HG03378 (cell line): Measurements from ENCODE around the gene DDT.
"Not testable (repeated sequence)": the region's sequence is repeated elsewhere in the genome, so short reads cannot be mapped to it uniquely, and the experiment has no call there.

Experiments used
- ATAC-seq: cut with Tn5 transposase; IDR thresholded peaks from one replicate; pipeline ENCODE4 v1.9.1; 2021; ENCODE audit warnings: mild to moderate bottlenecking, moderate library complexity; ENCODE audit not compliant: unreplicated experiment

DDT gene

GRCh38 chr22:23993080-23993479 is 18.8 kb upstream of the DDT start:
- not testable (repeated sequence) for ATAC-seq

GRCh38 chr22:23989583-23990244 is 15.5 kb upstream of the DDT start:
- ATAC-seq: not testable (repeated sequence)

GRCh38 chr22:23986538-23987178 is 12.4 kb upstream of the DDT start:
- not testable (repeated sequence) for ATAC-seq

GRCh38 chr22:23986089-23986488 is 11.8 kb upstream of the DDT start:
- ATAC-seq: not testable (repeated sequence)

DNA sequence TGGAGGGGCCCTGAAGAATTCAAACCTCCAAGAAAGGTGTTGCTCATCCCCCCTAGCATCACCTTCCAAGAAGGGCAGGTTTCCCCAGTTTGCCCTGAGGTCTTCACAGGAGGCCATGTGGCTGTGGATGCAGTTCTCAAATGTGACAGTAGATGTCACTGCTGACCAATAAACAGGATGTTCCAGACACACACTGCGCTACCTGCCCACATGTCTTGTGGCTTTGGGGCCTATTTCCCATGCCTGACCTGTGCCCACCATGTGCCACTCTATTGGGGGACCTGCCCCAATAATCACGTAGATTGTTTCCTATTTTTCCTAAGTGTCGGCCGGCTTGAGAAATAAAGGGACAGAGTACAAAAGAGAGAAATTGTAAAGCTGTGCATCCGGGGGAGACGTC is 10.2 kb upstream of the DDT start:
- no peak for ATAC-seq

DNA sequence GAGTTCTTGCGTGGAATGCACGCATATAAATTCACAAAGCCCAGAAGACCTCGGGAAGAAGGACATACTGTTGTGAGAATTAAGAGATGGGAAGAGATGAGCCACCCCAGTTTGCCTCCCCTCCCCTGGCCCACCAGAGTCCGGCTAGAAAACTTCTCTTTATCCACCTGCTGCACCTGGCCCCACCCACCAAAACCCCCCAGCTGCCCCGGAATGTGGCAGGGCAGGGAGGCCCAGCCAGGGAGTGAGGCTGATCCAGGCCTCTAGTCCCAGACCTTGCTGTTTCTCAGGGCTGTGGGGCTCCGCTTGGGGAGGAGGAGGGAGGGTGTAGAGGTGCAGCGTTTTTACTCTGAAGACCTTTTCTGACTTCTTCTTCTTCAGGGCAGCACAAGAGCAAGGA is 6.3 kb upstream of the DDT start:
- ATAC-seq: not testable (repeated sequence)

DNA sequence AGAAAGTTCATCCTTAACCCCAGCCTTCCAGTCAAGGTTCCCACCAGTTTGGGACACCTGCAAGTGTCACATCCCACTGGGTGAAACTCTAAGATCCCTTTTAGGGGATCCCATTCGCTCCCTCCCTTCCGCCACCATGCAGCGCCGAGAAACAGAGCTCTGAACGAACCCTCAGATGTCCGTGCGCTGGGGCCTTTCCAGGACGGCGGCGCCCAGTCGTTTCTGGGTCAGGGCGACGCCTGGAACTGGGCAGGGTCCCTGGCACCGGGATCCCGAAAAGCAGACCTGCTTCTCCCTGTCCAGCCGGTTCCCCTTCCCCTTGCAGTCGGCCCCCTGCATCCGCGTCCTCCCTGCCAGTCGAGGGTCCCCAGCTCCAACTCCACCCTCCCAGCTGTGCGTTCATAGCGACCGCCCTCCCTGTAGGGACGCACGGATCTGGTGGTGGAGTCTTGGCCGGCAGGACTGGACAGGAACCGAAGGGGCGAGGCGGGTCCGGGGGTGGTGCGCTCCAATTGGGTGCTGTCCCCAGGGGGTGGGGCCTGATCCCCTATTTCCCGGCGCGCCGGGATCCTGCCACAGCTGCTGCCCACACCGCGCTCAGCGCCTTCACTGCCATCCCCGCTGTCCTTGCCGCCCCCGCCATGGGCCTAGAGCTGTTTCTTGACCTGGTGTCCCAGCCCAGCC is 5.5 kb upstream of the DDT start, which contains the start of gene GSTT2:
Gene GSTT2 (plus strand): TSS at position 578 of the 684 bp plus-strand sequence.
- not testable (repeated sequence) for ATAC-seq

- not testable (repeated sequence) for ATAC-seq
These were observed 3.1 kb upstream of the DDT start for GRCh38 chr22:23977304-23977703.

DNA sequence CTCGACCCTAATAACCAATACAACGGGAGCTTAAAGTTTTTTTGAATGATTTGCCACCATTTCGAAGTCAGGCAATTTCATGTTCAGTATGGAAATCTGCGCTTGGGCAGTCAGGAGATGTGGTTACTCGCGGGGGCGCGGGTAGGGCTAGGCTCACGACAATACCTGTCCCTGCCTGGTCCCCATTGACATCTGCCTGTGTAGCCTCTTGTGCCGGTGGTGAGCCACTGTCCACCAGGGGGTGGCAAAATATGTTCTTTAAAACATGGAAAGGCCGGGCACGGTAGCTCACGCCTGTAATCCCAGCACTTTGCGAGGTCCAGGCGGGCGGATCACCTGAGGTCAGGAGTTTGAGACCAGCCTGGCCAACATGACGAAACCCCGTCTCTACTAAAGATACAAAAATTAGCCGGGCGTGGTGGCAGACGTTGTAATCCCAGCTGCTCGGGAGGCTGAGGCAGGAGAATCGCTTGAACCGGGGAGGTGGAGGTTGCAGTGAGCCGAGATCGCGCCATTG is 653 bp upstream of the DDT start:
- ATAC-seq: peak; percentile 25

GRCh38 chr22:23971927-23972326 is 2.3 kb downstream of the DDT start:
- ATAC-seq: not testable (repeated sequence)

GRCh38 chr22:23970816-23971486 is 3.3 kb downstream of the DDT start:
- ATAC-seq: no peak

DNA sequence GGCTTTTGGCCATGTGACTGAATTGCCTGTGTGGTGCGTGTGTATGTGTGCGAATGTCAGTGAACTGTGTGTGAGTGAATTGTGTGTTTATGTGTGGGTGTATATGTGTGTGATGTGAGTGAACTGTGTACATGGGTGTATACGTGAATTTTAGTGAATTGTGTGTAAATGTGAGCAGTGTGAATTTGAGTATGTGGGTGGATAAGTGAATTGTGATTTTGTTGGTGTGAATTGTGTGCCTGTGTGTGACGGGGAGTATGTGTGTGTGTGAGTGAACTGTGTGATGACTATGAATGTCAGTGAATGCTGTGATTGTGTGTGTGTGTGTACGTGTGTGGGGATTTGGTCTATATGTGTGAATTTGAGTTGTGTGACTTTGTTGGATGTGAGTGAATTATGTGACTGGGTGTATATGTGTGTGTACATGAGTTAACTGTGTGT is 4.0 kb downstream of the DDT start:
- ATAC-seq: no peak

- no peak for ATAC-seq
These were observed 5.2 kb downstream of the DDT start for GRCh38 chr22:23969071-23969470.

DNA sequence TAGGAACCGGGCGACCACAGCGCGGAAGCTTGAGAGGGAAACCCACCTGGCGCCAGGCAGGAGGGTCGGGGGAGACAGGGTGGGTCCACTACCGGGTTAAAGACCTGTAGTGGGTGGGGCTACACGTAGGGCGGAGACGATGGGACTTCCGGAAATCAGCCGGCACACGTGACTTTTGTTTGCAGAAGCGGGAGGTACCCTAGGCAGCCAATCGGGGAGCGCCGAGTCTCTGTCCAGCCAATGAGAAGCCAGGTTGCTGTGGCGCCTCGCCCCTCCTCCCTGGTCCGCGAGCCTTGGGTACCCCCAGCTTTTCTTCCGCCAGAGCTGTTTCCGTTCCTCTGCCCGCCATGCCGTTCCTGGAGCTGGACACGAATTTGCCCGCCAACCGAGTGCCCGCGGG is 7.7 kb downstream of the DDT start, which contains the start of gene DDTL:
Gene DDTL (plus strand): TSS at position 321 of the 400 bp plus-strand sequence. CDS start 27 bp downstream, at position 348.
- peak; percentile 86 for ATAC-seq

DNA sequence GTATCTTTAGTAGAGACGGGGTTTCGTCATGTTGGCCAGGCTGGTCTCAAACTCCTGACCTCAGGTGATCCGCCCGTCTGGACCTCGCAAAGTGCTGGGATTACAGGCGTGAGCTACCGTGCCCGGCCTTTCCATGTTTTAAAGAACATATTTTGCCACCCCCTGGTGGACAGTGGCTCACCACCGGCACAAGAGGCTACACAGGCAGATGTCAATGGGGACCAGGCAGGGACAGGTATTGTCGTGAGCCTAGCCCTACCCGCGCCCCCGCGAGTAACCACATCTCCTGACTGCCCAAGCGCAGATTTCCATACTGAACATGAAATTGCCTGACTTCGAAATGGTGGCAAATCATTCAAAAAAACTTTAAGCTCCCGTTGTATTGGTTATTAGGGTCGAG is 8.1 kb downstream of the DDT start:
- peak; percentile 16 for ATAC-seq

DNA sequence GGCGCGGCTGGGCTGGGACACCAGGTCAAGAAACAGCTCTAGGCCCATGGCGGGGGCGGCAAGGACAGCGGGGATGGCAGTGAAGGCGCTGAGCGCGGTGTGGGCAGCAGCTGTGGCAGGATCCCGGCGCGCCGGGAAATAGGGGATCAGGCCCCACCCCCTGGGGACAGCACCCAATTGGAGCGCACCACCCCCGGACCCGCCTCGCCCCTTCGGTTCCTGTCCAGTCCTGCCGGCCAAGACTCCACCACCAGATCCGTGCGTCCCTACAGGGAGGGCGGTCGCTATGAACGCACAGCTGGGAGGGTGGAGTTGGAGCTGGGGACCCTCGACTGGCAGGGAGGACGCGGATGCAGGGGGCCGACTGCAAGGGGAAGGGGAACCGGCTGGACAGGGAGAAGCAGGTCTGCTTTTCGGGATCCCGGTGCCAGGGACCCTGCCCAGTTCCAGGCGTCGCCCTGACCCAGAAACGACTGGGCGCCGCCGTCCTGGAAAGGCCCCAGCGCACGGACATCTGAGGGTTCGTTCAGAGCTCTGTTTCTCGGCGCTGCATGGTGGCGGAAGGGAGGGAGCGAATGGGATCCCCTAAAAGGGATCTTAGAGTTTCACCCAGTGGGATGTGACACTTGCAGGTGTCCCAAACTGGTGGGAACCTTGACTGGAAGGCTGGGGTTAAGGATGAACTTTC is 13.0 kb downstream of the DDT start, which contains the start of gene GSTT2B:
Gene GSTT2B (minus strand): TSS at position 112 of the 688 bp plus-strand sequence. CDS start 64 bp downstream, at position 48.
- not testable (repeated sequence) for ATAC-seq

DNA sequence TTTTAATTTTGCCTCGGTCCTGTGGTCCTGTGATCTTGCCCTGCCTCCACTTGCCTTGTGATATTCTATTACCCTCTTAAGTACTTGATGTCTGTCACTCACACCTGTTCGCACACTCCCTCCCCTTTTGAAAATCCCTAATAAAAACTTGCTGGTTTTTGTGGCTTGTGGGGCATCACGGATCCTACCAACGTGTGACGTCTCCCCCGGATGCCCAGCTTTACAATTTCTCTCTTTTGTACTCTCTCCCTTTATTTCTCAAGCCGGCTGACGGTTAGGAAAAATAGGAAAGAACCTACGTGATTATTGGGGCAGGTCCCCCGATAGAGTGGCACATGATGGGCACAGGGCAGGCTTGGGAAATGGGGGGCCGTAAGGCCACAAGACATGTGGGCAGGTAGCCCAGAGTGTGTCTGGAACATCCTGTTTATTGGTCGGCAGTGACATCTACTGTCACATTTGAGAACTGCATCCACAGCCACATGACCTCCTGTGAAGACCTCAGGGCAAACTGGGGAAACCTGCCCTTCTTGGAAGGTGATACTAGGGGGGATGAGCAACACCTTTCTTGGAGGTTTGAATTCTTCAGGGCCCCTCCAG is 17.8 kb downstream of the DDT start:
- not testable (repeated sequence) for ATAC-seq

GRCh38 chr22:23955886-23956285 is 18.4 kb downstream of the DDT start:
- ATAC-seq: not testable (repeated sequence)

DNA sequence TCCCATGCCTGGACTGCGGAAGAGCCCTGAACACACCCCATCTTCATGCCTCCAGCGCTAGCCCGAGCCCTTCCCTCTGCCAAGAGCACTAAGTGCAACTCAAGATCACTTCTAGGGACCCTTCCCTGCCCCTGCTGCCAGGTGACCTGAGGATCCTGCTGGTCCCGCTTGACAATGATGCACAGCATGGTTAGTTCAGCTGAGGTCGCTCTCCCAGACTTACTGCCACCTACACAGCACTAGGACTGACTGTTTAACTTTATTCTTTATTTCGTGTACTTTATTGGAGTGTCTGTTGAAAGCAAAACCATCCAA is 19.3 kb downstream of the DDT start:
- ATAC-seq: not testable (repeated sequence)
